Panc1 (cell line): Measurements from ENCODE around the gene NFATC3. TPM values are rescaled to one million over a fixed set of nuclear protein-coding genes. Genes with fewer than 3 reads are reported as not detected.
A peak's percentile ranks its signal among the peaks of the same experiment; 100 is the strongest.

Source experiments
- ATAC-seq: fragments of 200-7000 bp; cut with Tn5 transposase; 2 replicates; pipeline ENCODE4 v1.9.1; 2020; ENCODE audit warnings: mild to moderate bottlenecking, moderate library complexity
- BruUV-seq: library from RNA; stranded (reverse); fragments of 400-500 nt; replicated peaks from 2 replicates; lab custom pipeline; 2021; lab: Mats Ljungman, UMichigan
- CTCF ChIA-PET: fragments of 300-600 bp; sonication (Branson Sonifier 250); formaldehyde crosslinking; loops from one replicate; lab custom pipeline; 2022; ENCODE audit warnings: antibody characterized with exemption; lab: Charles Lee
- POLR2A ChIA-PET: fragments of 300-600 bp; sonication (Branson Sonifier 250); formaldehyde crosslinking; loops from one replicate; lab custom pipeline; 2022; ENCODE audit warnings: antibody characterized with exemption; lab: Charles Lee
- DNase-seq: peaks from one replicate; pipeline ENCODE4 v3.0.0-alpha.2; 2010; ENCODE audit warnings: low read depth, low spot score
- H3K27ac ChIP-seq: 2 replicates; pipeline ENCODE4 v1.5.1; 2011; ENCODE audit warnings: mild to moderate bottlenecking, low read length, inconsistent platforms
- H3K27me3 ChIP-seq: fragments of 200-500 bp; sonication (Bioruptor generic); 2 replicates; pipeline ENCODE4 v1.6.0; 2014; ENCODE audit warnings: low read length, inconsistent platforms; ENCODE audit not compliant: control insufficient read depth, insufficient read depth
- H3K36me3 ChIP-seq: fragments of 200-500 bp; sonication (Bioruptor generic); 2 replicates; pipeline ENCODE4 v1.5.1; 2014; ENCODE audit warnings: inconsistent platforms, mild to moderate bottlenecking, low read length, moderate library complexity; ENCODE audit not compliant: control insufficient read depth, insufficient read depth
- H3K4me1 ChIP-seq: 2 replicates; pipeline ENCODE4 v1.5.1; 2011; ENCODE audit warnings: inconsistent platforms, mild to moderate bottlenecking, low read length, moderate library complexity; ENCODE audit not compliant: control insufficient read depth, insufficient read depth
- H3K4me3 ChIP-seq, 2 experiments: 2 replicates each; pipeline ENCODE4 v1.5.1; 2011 to 2012; ENCODE audit warnings: low read depth in 2 of 2, low read length in 2 of 2, mild to moderate bottlenecking in 2 of 2, inconsistent platforms in 1 of 2, moderate library complexity in 1 of 2
- H3K9me3 ChIP-seq: fragments of 200-500 bp; sonication (Bioruptor generic); 2 replicates; pipeline ENCODE4 v1.5.1; 2014; ENCODE audit warnings: low read depth, mild to moderate bottlenecking, inconsistent platforms, low read length, moderate library complexity; ENCODE audit not compliant: control insufficient read depth, insufficient read depth
- POLR2AphosphoS5 ChIP-seq: IDR thresholded peaks from 2 replicates; pipeline ENCODE4 v1.6.1; 2012; ENCODE audit warnings: mild to moderate bottlenecking, low read depth, low read length, moderate library complexity
- SIN3A ChIP-seq: IDR thresholded peaks from 2 replicates; pipeline ENCODE4 v1.6.1; 2012; ENCODE audit warnings: low read depth, mild to moderate bottlenecking, low read length, moderate library complexity, borderline replicate concordance; ENCODE audit not compliant: insufficient read depth
- TCF7L2 ChIP-seq: IDR thresholded peaks from 2 replicates; pipeline ENCODE4 v1.6.1; 2011; ENCODE audit warnings: mild to moderate bottlenecking, low read depth, low read length, inconsistent platforms
- in situ Hi-C: cut with HindIII; loops from 2 replicates; pipeline ENCODE4 v1.10.0; 2016; ENCODE audit warnings: low sequenced_read_pairs, low pct_unique_long_range_greater_than_20kb
- intact Hi-C: fragments of 100-400 bp; cut with micrococcal nuclease; formaldehyde crosslinking; loops from one replicate; pipeline ENCODE4 v1.10.0; 2022; ENCODE audit not compliant: unreplicated experiment
- total RNA-seq: library from RNA; stranded (reverse); gene quantifications from one replicate; pipeline ENCODE4 v1.2.1, GENCODE V29; 2021; ENCODE audit not compliant: unreplicated experiment
- TF ChIP-seq, protein P1 (sequence below): fragments of 450-650 bp; IDR thresholded peaks from 2 replicates; pipeline ENCODE4 v1.5.1; 2017; ENCODE audit warnings: mild to moderate bottlenecking
- TF ChIP-seq, protein P2 (sequence below), 2 experiments: IDR thresholded peaks; 2 replicates each; pipeline ENCODE4 v1.6.1; 2011 to 2012; ENCODE audit warnings: low read depth in 2 of 2, control low read depth in 1 of 2, low read length in 1 of 2, mild to moderate bottlenecking in 1 of 2, moderate library complexity in 1 of 2; ENCODE audit not compliant: insufficient read depth in 1 of 2

NFATC3 gene
- total RNA-seq, 1 experiment from 2014 or later, result 24.8 TPM

DNA sequence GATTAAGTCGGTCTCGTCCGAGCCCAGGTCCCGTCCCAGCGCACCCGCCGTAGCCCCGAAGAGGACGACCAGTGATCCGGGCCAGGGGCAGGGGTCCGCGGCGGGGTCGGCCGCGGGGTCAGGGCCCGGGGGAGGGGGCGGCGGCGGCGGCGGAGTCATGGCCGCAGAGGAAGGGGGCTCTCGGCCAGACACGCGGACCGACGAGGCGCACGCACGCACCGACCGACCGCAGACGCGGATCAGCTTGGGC, 150.6 kb downstream of the NFATC3 start, which contains the start of gene ESRP2:
TSS of gene ESRP2 (minus strand) at position 241 of the 250 bp plus-strand sequence. CDS start at position 159, 82 bp downstream.
- DNase-seq, result no peak
- Histone ChIP-seq H3K27me3 (no peaks in the 10 kb centered on the region), H3K9me3 (no peaks in the 10 kb centered on the region), H3K36me3 (no peaks in the 10 kb centered on the region; the same call in 1 of the 2 replicates), H3K4me3 (peak within 1 kb of the TSS; percentile 62 to 76), H3K27ac (peak within 1 kb of the TSS; percentile 93), H3K4me1 (peaks cover 8% of the 10 kb centered on the region)
- intact Hi-C loops (no loop called here), in situ Hi-C loops (no loop called here)
- no TSS peak for BruUV-seq
- ChIA-PET CTCF (no interaction called here), POLR2A (no interaction called here)
- no peak for ATAC-seq
- TF ChIP-seq SIN3A, result 0 out of 2 replicates have a peak, but pooled peaks have one; percentile 17
- TF ChIP-seq, protein P1, sequence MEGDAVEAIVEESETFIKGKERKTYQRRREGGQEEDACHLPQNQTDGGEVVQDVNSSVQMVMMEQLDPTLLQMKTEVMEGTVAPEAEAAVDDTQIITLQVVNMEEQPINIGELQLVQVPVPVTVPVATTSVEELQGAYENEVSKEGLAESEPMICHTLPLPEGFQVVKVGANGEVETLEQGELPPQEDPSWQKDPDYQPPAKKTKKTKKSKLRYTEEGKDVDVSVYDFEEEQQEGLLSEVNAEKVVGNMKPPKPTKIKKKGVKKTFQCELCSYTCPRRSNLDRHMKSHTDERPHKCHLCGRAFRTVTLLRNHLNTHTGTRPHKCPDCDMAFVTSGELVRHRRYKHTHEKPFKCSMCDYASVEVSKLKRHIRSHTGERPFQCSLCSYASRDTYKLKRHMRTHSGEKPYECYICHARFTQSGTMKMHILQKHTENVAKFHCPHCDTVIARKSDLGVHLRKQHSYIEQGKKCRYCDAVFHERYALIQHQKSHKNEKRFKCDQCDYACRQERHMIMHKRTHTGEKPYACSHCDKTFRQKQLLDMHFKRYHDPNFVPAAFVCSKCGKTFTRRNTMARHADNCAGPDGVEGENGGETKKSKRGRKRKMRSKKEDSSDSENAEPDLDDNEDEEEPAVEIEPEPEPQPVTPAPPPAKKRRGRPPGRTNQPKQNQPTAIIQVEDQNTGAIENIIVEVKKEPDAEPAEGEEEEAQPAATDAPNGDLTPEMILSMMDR, result no peak

DNA sequence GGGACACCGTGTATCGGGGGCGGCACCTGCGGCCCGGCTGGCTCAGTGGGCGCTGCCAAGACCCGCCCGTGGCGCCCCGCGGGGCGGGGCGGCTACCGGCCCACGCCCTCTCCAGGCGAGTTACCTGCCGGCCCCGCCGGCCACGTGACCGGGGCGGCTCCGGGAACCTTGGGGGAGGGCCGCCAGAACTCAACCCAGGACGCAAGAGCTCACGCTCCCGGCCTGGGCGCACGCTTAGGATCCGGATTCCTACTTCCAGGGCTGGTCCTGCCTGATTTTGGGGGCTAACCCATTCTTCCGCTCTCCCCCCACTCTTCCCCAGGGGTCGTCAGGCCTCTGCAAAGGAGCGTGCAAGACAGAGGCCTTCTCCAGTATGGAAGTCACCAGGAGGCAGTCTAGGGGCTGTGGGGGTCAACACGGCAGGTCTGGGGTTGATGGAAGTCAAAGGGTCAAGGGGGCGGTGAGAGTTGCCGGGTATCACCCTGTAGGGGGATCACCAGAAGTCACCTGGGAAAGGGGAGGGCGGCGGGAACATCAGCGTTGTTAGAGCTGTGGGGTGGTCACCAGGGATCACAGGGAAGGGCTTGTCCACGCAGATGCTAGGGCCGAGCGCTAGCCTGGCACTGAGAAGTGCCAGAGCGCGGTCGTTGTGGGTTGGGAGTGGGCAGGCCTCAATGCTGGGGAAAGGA, 151.1 kb downstream of the NFATC3 start:
- BruUV-seq, result no TSS peak
- Histone ChIP-seq H3K9me3 (no peaks in the 10 kb centered on the region), H3K4me1 (peaks cover 8% of the 10 kb centered on the region), H3K27ac (peak overlapping the region; percentile 93), H3K36me3 (no peaks in the 10 kb centered on the region; the same call in 1 of the 2 replicates), H3K4me3 (peak overlapping the region; percentile 62 to 76), H3K27me3 (no peaks in the 10 kb centered on the region)
- intact Hi-C loops (no loop called here), in situ Hi-C loops (no loop called here)
- ChIA-PET POLR2A (no interaction called here), CTCF (no interaction called here)
- ATAC-seq (peak; percentile 68), DNase-seq (no peak)
- TF ChIP-seq, protein P1, result no peak
- TF ChIP-seq POLR2AphosphoS5 (peak; percentile 34), SIN3A (0 out of 2 replicates have a peak, but pooled peaks have one; percentile 13), TCF7L2 (no peak)

DNA sequence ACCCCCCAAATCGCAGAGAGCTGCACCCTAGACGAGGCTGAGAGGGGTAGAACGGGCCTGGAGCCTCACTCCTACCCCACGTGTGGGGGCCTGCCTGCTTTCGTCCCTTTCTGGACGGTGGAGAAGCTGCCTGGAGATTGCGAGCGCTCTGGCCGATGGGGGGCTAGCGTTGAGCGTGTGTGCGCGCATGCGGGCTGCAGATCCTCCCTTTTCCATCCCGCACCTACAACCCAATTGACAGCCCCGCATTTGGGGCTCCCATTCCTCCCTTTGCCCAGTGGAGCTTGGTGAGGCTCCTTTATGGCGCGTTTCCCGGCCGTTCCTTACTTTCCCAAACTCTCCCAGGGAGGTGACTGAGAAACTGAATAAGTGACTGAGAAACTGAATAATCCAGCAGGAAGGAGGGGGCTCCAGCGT, 151.7 kb downstream of the NFATC3 start:
- no peak for DNase-seq
- H3K9me3 ChIP-seq, result no peaks in the 10 kb centered on the region
- H3K4me3 ChIP-seq, result peak overlapping the region; percentile 62 to 76
- H3K27ac ChIP-seq, result peak overlapping the region; percentile 93
- intact Hi-C loops, result no loop called here
- H3K27me3 ChIP-seq, result no peaks in the 10 kb centered on the region
- H3K4me1 ChIP-seq, result peaks cover 8% of the 10 kb centered on the region
- BruUV-seq, result no TSS peak
- ATAC-seq, result peak; percentile 6; the same call in 1 of the 2 replicates
- in situ Hi-C loops, result no loop called here
- TF ChIP-seq POLR2AphosphoS5 (no peak), TCF7L2 (no peak), SIN3A (no peak)
- TF ChIP-seq, protein P1, result no peak
- TF ChIP-seq, protein P2, sequence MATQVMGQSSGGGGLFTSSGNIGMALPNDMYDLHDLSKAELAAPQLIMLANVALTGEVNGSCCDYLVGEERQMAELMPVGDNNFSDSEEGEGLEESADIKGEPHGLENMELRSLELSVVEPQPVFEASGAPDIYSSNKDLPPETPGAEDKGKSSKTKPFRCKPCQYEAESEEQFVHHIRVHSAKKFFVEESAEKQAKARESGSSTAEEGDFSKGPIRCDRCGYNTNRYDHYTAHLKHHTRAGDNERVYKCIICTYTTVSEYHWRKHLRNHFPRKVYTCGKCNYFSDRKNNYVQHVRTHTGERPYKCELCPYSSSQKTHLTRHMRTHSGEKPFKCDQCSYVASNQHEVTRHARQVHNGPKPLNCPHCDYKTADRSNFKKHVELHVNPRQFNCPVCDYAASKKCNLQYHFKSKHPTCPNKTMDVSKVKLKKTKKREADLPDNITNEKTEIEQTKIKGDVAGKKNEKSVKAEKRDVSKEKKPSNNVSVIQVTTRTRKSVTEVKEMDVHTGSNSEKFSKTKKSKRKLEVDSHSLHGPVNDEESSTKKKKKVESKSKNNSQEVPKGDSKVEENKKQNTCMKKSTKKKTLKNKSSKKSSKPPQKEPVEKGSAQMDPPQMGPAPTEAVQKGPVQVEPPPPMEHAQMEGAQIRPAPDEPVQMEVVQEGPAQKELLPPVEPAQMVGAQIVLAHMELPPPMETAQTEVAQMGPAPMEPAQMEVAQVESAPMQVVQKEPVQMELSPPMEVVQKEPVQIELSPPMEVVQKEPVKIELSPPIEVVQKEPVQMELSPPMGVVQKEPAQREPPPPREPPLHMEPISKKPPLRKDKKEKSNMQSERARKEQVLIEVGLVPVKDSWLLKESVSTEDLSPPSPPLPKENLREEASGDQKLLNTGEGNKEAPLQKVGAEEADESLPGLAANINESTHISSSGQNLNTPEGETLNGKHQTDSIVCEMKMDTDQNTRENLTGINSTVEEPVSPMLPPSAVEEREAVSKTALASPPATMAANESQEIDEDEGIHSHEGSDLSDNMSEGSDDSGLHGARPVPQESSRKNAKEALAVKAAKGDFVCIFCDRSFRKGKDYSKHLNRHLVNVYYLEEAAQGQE (IDR thresholded peaks at IDR 0.05; ENCODE audit: insufficient read depth in 1 of 2, low read depth in 2 of 2, low read length in 1 of 2), result no peak
- CTCF ChIA-PET, result interaction anchor here (0.6 kb wide), 1 partner anchor 30 kb away, joined by 9 read pairs; no protein-coding TSS in a partner anchor
- POLR2A ChIA-PET, result interaction anchor here (0.6 kb wide), 1 partner anchor 38 kb away, joined by 3 read pairs; no protein-coding TSS in a partner anchor
- no peaks in the 10 kb centered on the region; the same call in 1 of the 2 replicates for H3K36me3 ChIP-seq
